ENCODE data around the gene DCTN3.

The DCTN3 gene

GRCh38 chr9:34570809-34571480 lies 49.4 kb downstream of the DCTN3 start:
- DNase-seq: no peak

DNA sequence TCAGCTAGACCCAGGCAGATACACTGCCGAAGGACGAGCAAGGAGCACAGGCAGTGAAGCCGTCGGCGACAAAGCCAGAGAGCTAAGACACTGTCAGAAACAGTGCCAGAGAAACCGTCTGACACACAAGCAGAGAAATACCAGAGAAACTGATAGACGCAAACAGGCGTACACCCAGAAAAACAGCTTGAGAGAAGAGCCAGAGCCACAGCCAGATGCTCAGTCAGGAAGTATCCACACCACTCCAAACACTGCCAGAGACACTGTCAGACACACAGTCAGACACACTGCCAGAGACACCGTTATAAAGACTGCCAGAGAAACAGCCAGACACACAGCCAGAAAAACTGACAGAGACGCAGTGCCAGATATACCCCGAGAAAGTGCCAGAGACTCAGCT lies 49.9 kb downstream of the DCTN3 start:
- DNase-seq: no peak

DNA sequence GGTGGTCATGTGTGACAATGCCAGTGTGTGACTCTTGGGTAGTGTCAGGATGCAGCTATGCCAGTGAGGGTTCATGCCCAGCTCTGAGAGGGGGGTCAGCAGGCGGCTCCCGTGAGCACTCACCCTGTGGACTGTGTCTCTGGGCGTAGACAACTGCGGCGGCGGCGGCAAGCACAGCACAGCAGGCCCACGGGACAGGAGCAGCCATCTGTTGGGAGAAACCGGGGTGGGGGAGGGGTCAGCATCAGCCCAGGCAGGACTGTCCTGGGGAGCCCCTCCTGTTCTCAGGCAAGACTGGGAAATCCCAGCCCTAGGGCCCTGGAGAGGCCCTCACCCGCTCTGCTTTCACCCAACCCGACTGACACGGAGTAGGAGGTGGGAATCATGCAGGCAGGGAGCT lies 51.5 kb downstream of the DCTN3 start:
- no peak for DNase-seq

- DNase-seq: no peak
Measured at GRCh38 chr9:34568133-34568532, 52.2 kb downstream of the DCTN3 start.

- DNase-seq: no peak
Measured at GRCh38 chr9:34566972-34567371, 53.3 kb downstream of the DCTN3 start.

DNA sequence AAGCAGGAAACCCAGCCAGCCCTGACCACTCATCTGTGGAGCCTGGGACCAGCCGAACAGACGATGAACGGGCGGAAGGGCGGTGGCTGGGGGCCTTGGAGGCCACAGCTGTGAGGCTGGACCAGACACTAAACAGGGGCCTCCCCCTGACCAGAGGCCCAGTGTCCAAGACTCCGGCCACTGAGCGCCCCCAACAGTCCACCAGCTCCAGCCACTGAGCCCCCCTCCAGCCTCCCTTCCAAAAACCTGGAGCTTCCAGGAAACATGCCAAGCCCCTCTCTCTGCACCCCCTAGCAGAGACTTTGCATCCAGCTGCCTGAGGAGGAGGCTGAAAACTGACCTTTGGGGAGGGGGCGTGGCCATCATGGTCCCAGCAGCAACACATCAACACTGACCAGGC lies 54.0 kb downstream of the DCTN3 start:
- no peak for DNase-seq

GRCh38 chr9:34565856-34566255 lies 54.4 kb downstream of the DCTN3 start:
- no peak for DNase-seq

DNA sequence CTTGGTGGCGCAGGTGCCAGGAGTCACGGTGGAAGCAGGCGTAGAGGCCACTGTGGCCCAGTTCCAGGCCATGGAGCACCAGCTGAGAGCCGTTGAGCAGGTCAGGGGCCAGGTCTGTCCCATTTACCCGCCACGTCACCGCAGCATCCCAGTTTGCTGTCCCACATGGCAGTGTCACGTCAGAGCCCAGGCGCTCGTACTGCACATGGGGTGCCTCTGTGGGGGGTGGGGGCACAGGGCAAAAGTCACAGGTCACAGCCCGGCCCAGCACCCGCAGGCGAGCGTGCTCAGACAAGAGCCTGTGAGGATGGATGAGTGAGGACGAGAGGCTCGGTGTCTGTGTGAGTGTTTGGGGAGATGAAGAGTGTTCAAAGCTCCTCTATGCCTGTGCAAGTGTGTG lies 55.7 kb downstream of the DCTN3 start:
- no peak for DNase-seq
